RWPE2 (cell line): ENCODE measurements around the gene GLDN.

Experiments
- ATAC-seq: fragments of 200-7000 bp; cut with Tn5 transposase; 3 replicates; pipeline ENCODE4 v1.9.1; 2021; ENCODE audit warnings: low read depth
- DNase-seq: peaks from one replicate; pipeline ENCODE4 v3.0.0-alpha.2; 2020; ENCODE audit warnings: low spot score
- H3K27ac ChIP-seq: fragments of 450-650 bp; 2 replicates; pipeline ENCODE4 v1.5.1; 2017; ENCODE audit warnings: mild to moderate bottlenecking; ENCODE audit not compliant: poor library complexity, severe bottlenecking
- H3K27me3 ChIP-seq: fragments of 250-450 bp; sonication (Bioruptor Pico); 2 replicates; pipeline ENCODE4 v1.5.1; 2021; ENCODE audit warnings: mild to moderate bottlenecking, moderate library complexity; ENCODE audit not compliant: insufficient read depth, poor library complexity, severe bottlenecking
- H3K36me3 ChIP-seq: fragments of 250-450 bp; sonication (Bioruptor Pico); 2 replicates; pipeline ENCODE4 v1.5.1; 2020; ENCODE audit warnings: low read depth, mild to moderate bottlenecking, moderate library complexity
- H3K4me1 ChIP-seq: fragments of 250-450 bp; sonication (Bioruptor Pico); 2 replicates; pipeline ENCODE4 v1.5.1; 2021; ENCODE audit warnings: mild to moderate bottlenecking, moderate library complexity; ENCODE audit not compliant: insufficient read depth, poor library complexity, severe bottlenecking
- H3K4me3 ChIP-seq: fragments of 250-450 bp; sonication (Bioruptor Pico); 2 replicates; pipeline ENCODE4 v1.5.1; 2021; ENCODE audit warnings: mild to moderate bottlenecking, moderate library complexity; ENCODE audit not compliant: severe bottlenecking
- H3K9me3 ChIP-seq: fragments of 250-450 bp; sonication (Bioruptor Pico); 2 replicates; pipeline ENCODE4 v1.5.1; 2021; ENCODE audit warnings: mild to moderate bottlenecking, moderate library complexity; ENCODE audit not compliant: severe bottlenecking
- CTCF ChIP-seq: fragments of 450-650 bp; IDR thresholded peaks from one replicate; pipeline ENCODE4 v1.5.1; 2017; ENCODE audit warnings: mild to moderate bottlenecking, moderate library complexity; ENCODE audit not compliant: poor library complexity, severe bottlenecking

Gene GLDN

GRCh38 chr15:51368307-51368706 is 26.9 kb downstream of the GLDN start:
- H3K4me1 ChIP-seq: peaks cover 16% of the 10 kb centered on the region
- no peaks in the 10 kb centered on the region for H3K9me3 ChIP-seq
- no peak overlapping the region for H3K27ac ChIP-seq
- H3K36me3 ChIP-seq: no peaks in the 10 kb centered on the region
- H3K27me3 ChIP-seq: no peaks in the 10 kb centered on the region
- ATAC-seq (no peak), DNase-seq (no peak)
- TF ChIP-seq CTCF: no peak
- H3K4me3 ChIP-seq: no peak overlapping the region

GRCh38 chr15:51368751-51369450 is 27.4 kb downstream of the GLDN start:
- no peak for DNase-seq
- H3K27ac ChIP-seq: no peak overlapping the region

GRCh38 chr15:51369451-51369761 is 28.0 kb downstream of the GLDN start:
- Histone ChIP-seq H3K4me1 (peaks cover 16% of the 10 kb centered on the region), H3K27me3 (no peaks in the 10 kb centered on the region), H3K4me3 (no peak overlapping the region), H3K9me3 (no peaks in the 10 kb centered on the region), H3K27ac (no peak overlapping the region), H3K36me3 (no peaks in the 10 kb centered on the region)
- no peak for TF ChIP-seq CTCF
- DNase-seq (no peak), ATAC-seq (no peak)

More at GRCh38 chr15:51368751-51369450, 27.4 kb downstream of the GLDN start:
- peak; percentile 34 for ATAC-seq
- peaks cover 16% of the 10 kb centered on the region for H3K4me1 ChIP-seq
- TF ChIP-seq CTCF: no peak
- no peaks in the 10 kb centered on the region for H3K9me3 ChIP-seq
- H3K27me3 ChIP-seq: no peaks in the 10 kb centered on the region
- H3K36me3 ChIP-seq: no peaks in the 10 kb centered on the region
- H3K4me3 ChIP-seq: no peak overlapping the region

GRCh38 chr15:51371266-51371665 is 29.8 kb downstream of the GLDN start:
- no peak for DNase-seq
- no peak for TF ChIP-seq CTCF

GRCh38 chr15:51374131-51374530 is 32.7 kb downstream of the GLDN start:
- H3K4me1 ChIP-seq: peaks cover 1% of the 10 kb centered on the region
- H3K27me3 ChIP-seq: no peaks in the 10 kb centered on the region
- ATAC-seq (no peak), DNase-seq (no peak)
- no peaks in the 10 kb centered on the region for H3K36me3 ChIP-seq
- no peak for TF ChIP-seq CTCF
- no peak overlapping the region for H3K27ac ChIP-seq
- H3K9me3 ChIP-seq: no peaks in the 10 kb centered on the region
- H3K4me3 ChIP-seq: no peak overlapping the region

More at GRCh38 chr15:51371266-51371665, 29.8 kb downstream of the GLDN start:
- Histone ChIP-seq H3K36me3 (no peaks in the 10 kb centered on the region), H3K27me3 (no peaks in the 10 kb centered on the region), H3K9me3 (no peaks in the 10 kb centered on the region), H3K4me3 (no peak overlapping the region), H3K4me1 (peaks cover 16% of the 10 kb centered on the region), H3K27ac (no peak overlapping the region)
- ATAC-seq: no peak
